Activated naive CD4-positive, alpha-beta T cell treated with anti-CD3 and anti-CD28 coated beads, Interleukin-2, amount 50 U/mL, for 16 hours (primary cell): ENCODE data around the gene ZNF333.
"Not testable (repeated sequence)": the region's sequence is repeated elsewhere in the genome, so short reads cannot be mapped to it uniquely, and the experiment has no call there.

Source experiments
- DNase-seq: peaks from one replicate; pipeline ENCODE4 v3.0.0-alpha.2; 2020

The ZNF333 gene

DNA sequence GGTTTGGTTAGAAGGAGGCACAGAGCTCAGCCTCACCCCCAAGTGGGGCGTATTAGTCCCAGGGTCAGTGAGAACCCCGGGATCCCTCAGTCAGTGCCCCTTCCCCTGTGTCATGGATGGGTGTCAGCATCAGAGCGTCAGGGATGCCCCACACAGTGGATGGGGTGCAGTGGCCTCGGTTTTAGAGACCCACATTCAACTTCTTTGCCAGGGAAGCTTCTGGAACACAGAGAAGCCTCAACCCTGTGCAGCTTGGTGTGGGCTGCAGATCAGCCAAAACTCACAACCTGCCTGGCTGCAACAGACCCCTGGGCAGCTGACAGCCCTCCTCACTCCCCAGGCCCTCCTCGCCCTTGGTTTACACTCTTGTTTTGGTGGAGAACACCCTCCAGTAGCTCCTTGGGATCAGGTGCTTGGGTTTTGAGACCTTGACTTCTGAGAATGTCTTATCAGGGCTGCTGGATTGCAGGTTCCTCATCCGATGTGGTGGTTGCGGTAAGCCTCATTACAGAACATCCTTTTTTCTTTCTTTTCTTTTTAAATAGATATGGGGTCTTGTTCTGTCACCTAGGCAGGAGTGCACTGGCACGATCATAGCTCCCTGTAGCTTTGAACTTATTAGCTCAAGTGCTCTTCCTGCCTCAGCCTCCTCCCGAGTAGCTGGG, 11.0 kb downstream of the ZNF333 start:
- DNase-seq = no peak

DNA sequence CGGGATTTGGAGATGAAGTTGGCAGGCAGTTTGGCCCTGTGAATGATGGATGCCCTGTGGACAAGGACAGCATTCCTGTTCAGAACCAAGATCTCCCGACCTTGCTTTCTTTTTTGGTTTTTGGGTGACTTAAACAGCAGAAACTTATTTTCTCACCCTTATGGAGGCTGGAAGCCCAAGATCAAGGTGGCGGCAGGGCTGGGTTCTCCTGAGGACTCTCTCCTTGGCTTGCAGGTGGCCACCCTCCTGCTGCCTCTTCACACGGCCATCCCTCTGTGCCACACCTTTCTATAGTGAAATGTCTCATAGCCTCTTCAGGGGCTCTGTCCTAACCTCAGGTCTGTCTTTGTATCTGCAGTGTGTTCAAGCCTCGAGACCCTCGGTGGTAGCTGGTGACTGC, 14.0 kb downstream of the ZNF333 start:
- DNase-seq = no peak

DNA sequence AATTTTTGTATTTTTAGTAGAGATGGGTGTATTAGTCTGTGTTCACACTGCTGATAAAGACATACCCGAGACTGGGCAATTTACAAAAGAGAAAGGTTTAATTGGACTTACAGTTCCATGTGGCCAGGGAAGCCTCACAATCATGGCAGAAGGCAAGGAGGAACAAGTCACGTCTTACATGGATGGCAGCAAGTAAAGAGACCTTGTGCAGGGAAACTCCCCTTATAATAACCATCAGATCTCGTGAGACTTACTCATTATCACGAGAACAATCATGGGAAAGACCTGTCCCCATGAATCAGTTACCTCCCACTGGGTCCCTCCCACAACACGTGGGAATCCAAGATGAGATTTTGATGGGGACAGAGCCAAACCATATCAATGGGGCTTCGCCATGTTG, 14.6 kb downstream of the ZNF333 start:
- no peak for DNase-seq

DNA sequence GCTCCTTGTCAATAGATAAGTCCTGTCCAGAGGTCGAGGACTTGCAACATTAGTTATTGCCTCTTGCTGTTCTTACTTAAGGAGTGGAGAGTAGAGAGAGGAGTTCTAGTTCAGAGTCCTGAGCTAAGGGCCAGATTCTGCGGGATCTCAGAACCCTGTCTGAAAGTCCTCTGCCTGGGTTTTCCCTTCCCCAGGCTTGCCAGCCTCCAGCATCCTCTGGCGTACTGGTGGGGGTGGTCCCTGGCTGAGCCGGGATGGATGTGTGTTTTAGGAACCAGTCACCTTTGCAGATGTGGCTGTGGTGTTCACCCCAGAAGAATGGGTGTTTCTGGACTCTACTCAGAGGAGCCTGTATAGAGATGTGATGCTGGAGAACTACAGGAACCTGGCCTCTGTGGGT, 26.0 kb downstream of the ZNF333 start:
- no peak for DNase-seq

DNA sequence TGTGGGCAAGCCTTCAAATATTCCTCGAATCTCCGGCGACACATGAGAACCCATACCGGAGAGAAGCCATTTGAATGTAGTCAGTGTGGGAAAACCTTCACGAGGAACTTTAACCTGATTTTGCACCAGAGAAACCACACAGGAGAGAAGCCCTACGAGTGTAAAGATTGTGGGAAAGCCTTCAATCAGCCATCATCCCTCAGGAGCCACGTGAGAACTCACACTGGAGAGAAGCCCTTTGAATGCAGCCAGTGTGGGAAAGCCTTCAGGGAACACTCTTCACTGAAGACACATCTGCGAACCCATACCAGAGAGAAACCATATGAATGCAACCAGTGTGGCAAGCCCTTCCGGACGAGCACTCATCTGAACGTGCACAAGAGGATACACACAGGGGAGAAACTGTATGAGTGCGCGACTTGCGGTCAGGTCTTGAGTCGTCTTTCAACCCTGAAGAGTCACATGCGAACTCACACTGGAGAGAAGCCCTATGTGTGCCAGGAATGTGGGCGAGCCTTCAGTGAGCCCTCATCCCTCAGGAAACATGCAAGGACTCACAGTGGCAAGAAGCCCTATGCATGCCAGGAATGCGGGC, 28.8 kb downstream of the ZNF333 start:
- no peak for DNase-seq

DNA sequence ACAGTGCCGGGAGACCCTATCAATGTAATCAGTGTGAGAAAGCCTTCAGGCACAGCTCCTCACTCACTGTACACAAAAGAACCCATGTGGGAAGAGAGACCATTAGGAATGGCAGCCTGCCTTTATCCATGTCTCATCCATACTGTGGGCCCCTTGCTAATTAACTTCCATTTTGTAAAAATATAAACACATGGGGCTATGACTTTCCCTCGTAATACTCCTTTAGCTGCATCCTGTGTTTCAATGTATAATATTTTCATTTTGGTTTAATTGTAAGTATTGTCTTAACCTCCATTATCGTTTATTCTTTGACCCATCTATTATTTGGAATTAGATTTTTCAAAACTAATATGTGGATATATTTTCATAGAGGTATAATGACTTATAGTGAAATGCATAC, 29.3 kb downstream of the ZNF333 start:
- DNase-seq = no peak

DNA sequence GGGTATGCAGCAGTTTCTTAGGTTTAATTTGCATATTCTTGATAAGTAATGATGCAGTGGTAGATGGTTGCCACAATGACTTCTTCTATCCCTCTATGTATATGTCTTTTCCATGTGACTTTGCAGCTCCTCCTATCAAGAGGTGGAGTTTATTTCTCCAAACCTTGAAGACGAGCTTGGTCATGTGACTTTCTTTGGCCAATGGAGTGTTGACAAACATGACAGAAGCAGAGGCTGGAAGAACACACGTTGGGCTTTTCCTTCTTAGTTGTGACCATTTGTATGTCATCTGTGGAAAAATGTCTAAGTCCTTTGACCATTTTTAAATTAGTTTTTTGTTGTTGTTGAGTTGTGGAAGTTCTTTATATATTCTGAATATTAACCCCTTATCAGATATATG, 32.3 kb downstream of the ZNF333 start:
- no peak for DNase-seq

DNA sequence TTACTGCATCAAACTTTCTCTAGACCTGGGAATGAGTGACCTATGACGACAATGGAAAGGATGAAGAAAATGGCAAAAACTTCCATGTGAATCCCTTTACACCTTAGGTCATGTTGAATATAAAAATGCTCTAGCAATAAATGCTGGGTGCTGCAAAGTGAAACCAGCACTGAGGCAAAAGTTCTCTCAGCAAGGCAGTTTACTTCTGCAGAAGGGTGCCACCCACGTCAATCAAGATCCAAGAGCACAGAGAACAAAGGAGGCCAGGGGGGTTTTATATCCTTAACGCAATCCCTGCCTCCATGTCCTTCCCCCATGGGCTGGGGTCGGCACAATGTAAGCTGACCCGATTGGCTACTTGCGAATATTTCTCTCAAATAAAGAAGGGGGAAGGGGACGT, 38.7 kb downstream of the ZNF333 start:
- no peak for DNase-seq

DNA sequence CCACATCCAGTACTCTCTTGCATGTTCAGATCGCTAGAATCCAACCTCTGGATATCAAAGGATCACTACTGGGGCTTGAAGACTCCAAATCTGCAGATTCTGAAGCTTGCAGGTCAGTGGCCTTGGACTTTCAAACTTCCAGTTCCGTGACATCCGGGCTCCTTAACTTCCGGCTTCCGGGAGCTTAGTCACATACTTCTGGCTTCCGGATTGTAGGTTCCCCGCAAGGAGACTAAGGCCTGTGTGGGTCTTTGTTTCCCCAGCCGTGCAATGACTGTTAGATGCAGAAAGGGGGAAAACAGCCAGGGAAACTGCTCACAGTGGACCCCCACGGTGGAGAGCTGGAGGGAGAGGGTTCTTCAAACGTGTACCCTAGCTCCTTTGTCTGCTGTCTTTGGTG, 41.4 kb downstream of the ZNF333 start:
- no peak for DNase-seq

DNA sequence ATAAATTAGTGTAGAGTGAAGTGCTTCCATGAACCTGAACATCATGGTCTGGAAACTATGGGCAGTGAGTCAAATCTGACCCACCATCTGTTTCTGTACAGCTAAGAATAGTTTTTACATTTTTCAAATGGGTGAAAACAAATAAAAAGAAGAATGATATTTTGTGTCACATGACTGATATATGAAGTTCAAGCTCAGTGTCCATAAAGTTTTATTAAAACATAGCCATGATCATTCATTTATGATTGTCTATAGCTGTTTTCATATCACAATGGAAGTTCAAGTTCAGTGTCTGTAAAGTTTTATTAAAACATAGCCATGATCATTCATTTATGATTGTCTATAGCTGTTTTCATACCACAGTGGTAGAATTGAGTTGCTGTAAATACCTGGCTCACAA, 42.7 kb downstream of the ZNF333 start:
- no peak for DNase-seq

DNA sequence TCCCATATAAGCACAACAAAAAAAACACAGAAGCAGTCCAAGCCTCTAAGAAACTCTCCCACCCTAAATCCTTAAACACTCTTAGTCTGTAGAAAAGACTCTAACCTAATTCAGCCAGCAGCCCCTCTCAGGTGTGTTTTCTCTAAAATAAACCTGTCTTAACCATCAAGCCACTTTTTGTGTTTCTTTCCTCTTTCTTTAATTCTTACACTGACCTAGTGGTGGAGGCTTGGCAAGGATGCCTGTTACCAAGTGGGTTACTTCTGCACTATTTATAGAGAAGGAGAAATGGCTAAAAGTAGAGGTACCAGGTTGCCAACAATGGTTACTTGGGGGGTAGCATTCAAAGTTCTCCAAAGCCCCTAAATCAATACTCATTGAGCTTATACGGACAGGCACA, 43.7 kb downstream of the ZNF333 start:
- no peak for DNase-seq

DNA sequence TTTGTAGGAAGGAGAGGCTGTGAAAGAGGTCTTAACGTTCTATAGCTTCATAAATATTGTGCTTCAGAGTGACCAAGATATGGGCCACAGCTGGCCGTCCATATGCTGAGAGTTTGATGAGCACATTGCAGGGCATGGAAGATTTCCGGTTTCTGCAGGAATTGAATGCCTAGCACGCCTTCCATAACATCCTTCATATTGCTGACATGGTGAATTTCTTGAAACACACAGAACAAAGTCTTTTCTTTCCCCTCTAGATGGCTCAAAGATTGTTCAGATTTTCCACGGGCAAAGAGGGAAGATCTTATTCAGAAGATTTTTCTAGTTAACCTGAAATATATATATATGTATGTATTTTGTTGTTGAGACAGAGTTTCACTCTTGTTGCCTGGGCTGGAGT, 46.1 kb downstream of the ZNF333 start:
- no peak for DNase-seq

DNA sequence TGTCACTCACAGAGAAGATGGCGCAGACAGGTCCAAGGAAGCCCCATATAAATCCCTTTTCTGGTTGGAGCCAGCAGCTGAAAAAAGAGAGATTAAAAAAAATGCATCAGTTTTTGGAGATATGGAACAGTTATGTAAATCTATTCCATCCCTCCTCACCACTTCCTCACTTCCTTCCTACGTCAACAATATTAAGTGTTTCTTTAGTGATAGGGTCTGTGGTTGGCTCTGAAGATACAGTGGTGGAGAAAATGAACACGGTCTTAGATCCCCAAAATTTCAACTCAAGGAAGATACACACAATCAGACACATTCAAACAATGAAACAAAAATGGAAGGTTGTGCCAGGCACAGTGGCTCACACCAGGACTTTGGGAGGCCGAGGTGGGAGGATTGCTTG, 57.0 kb downstream of the ZNF333 start:
- no peak for DNase-seq

DNA sequence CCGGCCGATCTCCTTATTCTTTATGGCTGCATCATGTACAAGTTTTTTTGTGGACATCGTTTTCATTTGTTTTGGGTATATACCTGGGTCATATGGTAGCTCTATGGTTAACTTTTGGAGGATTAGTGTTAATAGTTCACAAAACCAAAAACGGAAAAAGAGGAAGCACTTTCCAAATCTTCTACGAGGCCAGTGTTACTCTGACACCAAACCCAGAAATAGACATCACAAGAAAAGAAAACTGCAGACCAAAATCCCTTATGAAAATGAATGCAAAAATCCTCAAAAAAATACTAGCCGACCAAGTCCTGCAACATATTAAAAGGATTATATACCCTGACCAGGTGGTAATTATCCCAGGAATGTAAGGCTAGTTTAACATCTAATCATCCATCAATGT, 58.8 kb downstream of the ZNF333 start:
- DNase-seq = no peak

DNA sequence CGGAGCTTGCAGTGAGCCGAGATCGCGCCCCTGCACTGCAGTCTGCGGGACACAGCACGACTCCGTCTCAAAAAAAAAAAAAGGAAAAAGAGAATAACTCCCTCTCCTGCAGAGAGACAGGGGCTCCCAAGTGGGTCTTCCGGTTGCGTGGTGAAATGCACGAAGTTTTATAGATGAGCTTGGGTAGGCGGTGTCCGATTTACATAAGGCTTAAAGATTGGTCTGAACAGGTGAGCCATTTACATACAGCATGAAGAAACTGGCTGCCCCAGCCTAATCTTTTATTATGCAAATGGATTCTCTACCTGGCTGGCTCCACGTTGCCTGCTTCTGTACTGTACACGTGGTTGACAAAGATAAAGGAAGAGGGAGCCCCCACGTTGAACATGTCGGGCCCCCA, 69.0 kb downstream of the ZNF333 start:
- no peak for DNase-seq

DNA sequence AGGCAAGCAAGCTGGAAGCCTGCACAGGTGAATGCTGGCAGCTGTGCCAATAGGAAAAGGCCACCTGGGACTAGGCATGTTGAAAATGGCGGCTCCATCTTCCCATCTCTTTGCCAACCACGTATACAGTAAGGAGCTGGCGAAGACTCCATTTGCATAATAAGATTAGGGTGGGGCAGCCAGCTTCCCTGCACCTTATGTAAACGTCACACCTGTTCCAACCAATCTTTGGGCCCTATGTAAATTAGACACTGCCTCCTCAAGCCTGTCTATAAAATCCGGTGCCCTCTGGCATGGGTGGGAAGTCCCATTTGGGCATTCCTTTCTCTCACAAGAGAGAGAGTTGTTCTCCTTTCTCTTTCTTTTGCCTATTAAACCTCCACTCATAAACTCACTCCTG, 71.8 kb downstream of the ZNF333 start:
- DNase-seq = no peak

DNA sequence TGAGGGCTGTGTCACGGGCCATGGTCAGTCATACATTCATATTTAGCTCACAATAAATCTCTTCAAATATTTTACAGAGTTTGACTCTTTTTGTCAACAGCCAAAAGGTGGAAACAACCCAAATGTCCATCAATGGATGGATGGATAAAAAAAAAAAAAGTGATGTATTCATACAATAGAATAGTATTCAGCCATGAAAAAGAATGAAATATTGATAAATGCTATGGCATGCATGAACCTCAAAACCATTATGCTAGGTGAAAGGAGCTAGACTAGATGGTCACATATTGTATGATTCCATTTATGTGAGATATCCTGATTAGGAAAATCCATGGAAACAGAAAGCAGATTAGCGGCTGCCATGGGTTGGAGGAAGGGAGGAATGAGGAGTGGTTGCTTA, 72.3 kb downstream of the ZNF333 start:
- DNase-seq = no peak

DNA sequence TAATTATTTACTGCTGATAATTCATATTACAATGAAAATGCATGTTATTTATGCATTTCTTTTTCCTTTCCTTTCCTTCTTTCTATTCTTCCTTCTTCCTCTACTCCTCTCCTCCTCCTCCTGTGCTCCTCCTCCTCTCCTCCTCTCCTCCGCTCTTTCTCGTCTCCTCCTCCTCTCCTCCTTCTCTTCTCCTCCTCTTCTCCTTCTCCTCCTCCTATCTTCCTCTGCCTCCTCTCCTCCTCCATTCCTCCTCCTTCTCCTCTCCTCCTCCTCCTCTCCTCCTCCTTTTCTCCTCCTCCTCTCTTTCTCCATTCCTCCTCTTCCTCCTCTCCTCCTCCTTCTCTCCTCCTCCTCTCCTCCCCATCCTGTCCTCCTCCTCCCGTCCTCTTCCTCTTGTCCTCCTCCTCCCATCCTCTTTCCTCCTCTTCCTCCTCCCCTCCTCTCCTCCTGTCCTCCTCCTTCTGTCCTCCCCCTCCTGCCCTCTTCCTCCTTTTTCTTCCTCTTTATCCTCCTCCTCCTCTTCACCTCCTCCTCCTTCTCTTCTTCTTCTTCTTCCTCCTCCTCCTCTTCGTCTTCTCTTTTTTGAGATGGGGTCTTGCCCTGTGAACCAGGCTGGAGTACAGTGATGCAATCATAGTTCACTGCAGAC, 73.8 kb downstream of the ZNF333 start:
- no peak for DNase-seq

DNA sequence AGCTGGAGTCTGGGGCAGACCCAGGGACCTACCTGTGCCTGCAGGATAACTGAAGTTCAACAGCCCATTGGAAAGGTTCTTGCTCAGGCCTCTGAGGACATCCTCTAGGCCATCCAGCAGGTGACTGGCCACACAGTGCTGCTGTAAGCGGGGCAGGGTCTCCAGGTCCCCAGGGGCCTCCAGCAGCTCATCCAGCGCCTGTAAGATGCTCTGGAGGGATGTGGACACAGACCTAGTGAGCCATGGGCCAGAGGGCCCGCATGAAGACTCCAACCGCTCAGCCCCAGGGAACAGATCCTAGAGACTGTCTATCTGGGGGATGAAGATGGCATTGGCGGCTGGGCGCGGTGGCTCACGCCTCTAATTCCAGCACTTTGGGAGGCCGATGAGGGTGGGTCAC, 74.6 kb downstream of the ZNF333 start:
- DNase-seq = no peak

DNA sequence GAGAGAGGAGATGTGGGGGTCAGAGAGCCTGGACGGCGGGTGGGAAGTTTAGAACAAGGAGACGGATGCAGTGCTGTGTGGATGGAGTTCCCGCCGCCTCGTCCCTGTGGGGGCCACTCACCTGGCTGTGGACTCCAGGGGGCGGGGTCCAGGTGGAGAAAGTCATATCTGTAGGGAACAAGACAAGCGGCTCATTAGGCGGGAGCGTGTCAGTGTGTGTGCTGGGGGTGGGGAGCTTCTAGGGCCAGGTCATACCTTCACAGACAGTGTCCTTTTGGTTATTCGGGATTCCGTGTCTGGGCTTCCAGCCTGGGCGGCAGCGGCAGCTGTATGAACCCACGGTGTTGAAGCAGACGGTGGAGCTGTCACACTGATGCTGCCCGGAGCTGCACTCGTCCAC, 75.6 kb downstream of the ZNF333 start:
- DNase-seq = not testable (repeated sequence)

DNA sequence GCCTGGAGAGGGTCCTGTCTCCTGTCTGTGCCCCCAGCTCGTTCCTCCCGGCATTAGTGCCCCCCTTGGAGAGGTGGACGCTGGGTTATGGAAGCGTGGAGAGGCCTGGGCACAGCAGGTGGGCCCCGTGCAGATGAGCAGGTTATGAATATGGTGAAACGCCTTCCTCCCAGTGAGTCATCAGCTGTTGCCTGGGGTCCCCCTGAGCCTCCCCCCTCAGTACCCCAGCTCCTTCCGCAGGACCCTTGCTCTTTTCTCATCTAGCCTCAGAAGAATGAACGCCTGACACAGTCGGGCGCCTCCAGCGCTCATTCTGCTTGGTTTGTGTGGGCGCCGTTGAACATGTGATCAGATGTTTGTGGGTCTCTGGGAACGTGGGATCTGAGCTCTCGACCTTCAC, 76.0 kb downstream of the ZNF333 start:
- not testable (repeated sequence) for DNase-seq

DNA sequence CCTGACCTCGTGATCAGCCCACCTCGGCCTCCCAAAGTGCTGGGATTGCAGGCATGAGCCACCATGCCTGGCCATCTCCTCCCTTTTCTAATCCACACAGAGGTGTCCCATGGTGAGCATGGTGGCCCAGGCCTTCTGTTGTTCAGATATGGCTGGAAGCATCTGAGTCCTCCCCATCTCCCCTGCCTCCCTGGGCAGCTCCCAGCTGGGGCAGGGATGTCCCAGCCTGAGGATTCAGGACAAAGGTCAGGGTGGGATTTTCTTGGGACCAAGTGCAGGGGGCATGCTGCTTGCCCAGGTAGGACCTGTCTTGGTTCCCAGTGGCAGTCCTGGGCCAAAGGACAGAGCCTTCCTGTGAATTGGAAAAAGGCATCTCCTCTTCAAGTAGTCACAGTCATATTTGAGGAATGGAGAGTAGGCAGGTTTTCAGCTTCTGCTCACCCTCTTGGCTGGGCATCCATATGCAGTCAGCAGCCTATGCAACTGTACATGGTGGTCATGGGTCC, 77.7 kb downstream of the ZNF333 start:
- no peak for DNase-seq

DNA sequence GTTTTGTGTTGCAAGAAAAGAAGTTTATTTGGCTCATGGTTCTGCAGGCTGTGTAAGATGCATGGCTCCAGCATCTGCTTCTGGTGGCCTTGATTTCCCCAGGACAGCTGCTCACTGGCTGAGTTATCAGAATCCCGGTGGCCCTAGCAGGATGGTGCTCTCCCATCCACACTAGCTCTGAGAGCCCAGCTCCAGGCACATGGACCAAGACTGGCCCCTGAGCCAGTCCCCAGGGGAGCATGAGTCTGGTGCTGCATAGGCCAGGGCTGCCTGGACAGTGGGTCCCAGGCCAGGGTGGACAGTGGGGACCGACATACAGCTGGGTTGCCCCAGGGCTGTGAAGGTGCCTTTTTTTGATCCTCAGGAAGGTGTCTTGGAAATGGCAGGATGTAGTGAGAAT, 78.2 kb downstream of the ZNF333 start:
- no peak for DNase-seq

DNA sequence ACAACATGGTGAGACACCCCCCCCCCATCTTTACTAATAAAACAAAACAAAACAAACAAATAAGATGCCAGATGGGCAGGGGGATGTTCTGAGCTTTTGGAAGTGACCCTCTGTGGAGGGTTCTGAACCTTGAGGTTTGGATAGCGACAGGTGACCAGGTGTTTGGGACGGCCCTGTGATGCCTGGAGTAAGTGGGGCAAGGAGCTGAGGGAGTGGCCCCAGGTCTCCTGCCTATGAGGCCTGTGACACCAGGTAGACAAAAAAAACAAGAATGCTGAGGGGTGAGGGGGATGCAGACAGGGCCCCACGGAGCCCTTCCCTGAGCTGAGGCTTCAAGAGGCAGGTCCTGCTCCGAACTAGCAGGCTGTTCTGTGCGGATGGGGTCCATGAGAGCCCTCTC, 79.4 kb downstream of the ZNF333 start:
- DNase-seq = no peak

DNA sequence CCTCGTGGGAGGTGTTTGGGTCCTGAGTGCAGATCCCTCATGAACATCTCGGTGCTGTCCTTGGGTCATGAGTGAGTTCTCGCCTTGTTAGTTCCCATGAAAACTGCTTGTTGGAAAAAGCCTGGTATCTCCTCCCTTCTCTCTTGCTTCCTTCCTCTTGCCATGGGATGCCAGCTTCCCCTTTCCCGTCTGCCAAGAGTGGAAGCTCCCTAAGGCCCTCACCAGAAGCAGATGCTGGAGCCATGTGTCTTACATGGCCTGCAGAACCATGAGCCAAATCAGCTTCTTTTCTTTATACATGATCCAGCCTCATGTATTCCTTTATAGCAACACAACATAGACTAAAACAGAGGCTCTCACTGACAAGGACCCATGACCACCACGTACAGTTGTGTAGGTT, 80.3 kb downstream of the ZNF333 start:
- DNase-seq = no peak
